HepG2 (cell line): ENCODE measurements around the gene MFF. TPM values are rescaled to one million over a fixed set of nuclear protein-coding genes. Genes with fewer than 3 reads are reported as not detected.

Experiments
- ATAC-seq: fragments of 200-7000 bp; cut with Tn5 transposase; 3 replicates; pipeline ENCODE4 v1.9.1; 2020; ENCODE audit warnings: mild to moderate bottlenecking, moderate library complexity
- BruUV-seq: library from RNA; stranded (reverse); fragments of 400-500 nt; replicated peaks from 2 replicates; lab custom pipeline; 2021; lab: Mats Ljungman, UMichigan
- CTCF ChIA-PET: fragments of 300-600 bp; formaldehyde crosslinking; extraction: SDS; loops from one replicate; lab custom pipeline; 2021; ENCODE audit warnings: low total read pairs, inconsistent platforms, low intra/inter-chr PET ratio; lab: Yijun Ruan, JAX
- POLR2A ChIA-PET: fragments of 350-600 bp; sonication (Branson Sonifier 250); formaldehyde crosslinking; loops from one replicate; lab custom pipeline; 2020; ENCODE audit warnings: antibody characterized with exemption, inconsistent platforms; lab: Yijun Ruan, JAX
- DNase-seq: peaks from one replicate; pipeline ENCODE4 v3.0.0-alpha.2; 2015; ENCODE audit warnings: low spot score
- FAIRE-seq: peaks from 3 replicates; lab custom pipeline; 2011; peaks lifted over from hg19 to GRCh38; lab: Jason Lieb, UNC
- H2AFZ ChIP-seq: one replicate; pipeline ENCODE4 v1.6.1; 2011; ENCODE audit warnings: low read length, inconsistent platforms
- H3K27ac ChIP-seq: fragments of 300-600 bp; 3 replicates; pipeline ENCODE4 v1.8.0; 2011; ENCODE audit warnings: mixed run types, mild to moderate bottlenecking, mixed read lengths, low read length, inconsistent platforms; ENCODE audit not compliant: insufficient read depth; ENCODE audit errors: extremely low read length
- H3K27me3 ChIP-seq, 2 experiments: fragments of 200-600 bp in 1 of 2; 2 replicates in 1 of 2; 3 replicates in 1 of 2; pipeline versions ENCODE4 v1.6.0 to v1.8.0; 2011; ENCODE audit warnings: low read length in 2 of 2, mild to moderate bottlenecking in 2 of 2, moderate library complexity in 2 of 2, inconsistent platforms in 1 of 2; ENCODE audit not compliant: insufficient read depth in 2 of 2, control insufficient read depth in 1 of 2
- H3K36me3 ChIP-seq, 2 experiments: fragments of 200-600 bp in 1 of 2; replicated peaks in 1 of 2; 2 replicates in 1 of 2; 3 replicates in 1 of 2; pipeline versions ENCODE4 v1.5.1 to v1.8.0; 2011; ENCODE audit warnings: low read length in 2 of 2, inconsistent platforms in 1 of 2; ENCODE audit not compliant: insufficient read depth in 2 of 2, control insufficient read depth in 1 of 2
- H3K4me1 ChIP-seq: 2 replicates; pipeline ENCODE4 v1.5.1; 2012; ENCODE audit warnings: low read length, inconsistent platforms; ENCODE audit not compliant: insufficient read depth
- H3K4me2 ChIP-seq: 2 replicates; pipeline ENCODE4 v1.6.0; 2011; ENCODE audit warnings: low read depth, low read length, inconsistent platforms
- H3K4me3 ChIP-seq, 3 experiments: fragments of 200-600 bp in 1 of 3; sonication (generic), shearing (Covaris generic) in 1 of 3; replicated peaks in 1 of 3; 2 replicates each; pipeline ENCODE4 v1.5.1; 2011 to 2016; ENCODE audit warnings: low read length in 3 of 3, inconsistent platforms in 2 of 3, low read depth in 2 of 3, mild to moderate bottlenecking in 2 of 3, control low read depth in 1 of 3, mixed read lengths in 1 of 3; ENCODE audit not compliant: insufficient read depth in 1 of 3
- H3K79me2 ChIP-seq: one replicate; pipeline ENCODE4 v1.6.1; 2011; ENCODE audit warnings: low read length, inconsistent platforms; ENCODE audit not compliant: insufficient read depth
- H3K9ac ChIP-seq: 2 replicates; pipeline ENCODE4 v1.6.0; 2011; ENCODE audit warnings: mild to moderate bottlenecking, low read depth, low read length, inconsistent platforms; ENCODE audit not compliant: insufficient read depth
- H3K9me3 ChIP-seq: 2 replicates; pipeline ENCODE4 v1.5.1; 2012; ENCODE audit warnings: mild to moderate bottlenecking, low read length
- H4K20me1 ChIP-seq: 2 replicates; pipeline ENCODE4 v1.6.0; 2011; ENCODE audit warnings: inconsistent platforms, mild to moderate bottlenecking, low read length, moderate library complexity; ENCODE audit not compliant: insufficient read depth
- CEBPB ChIP-seq: IDR thresholded peaks from 2 replicates; pipeline ENCODE4 v1.6.1; 2011; ENCODE audit warnings: low read depth, low read length, improper control_type of control experiment, borderline replicate concordance
- SNRNP70 ChIP-seq: fragments of 200-400 bp; formaldehyde crosslinking; IDR thresholded peaks from 2 replicates; pipeline ENCODE4 v1.6.1; 2017; ENCODE audit warnings: mild to moderate bottlenecking, low read depth, low read length, moderate library complexity
- ZNF431 ChIP-seq: sonication (generic); formaldehyde crosslinking; IDR thresholded peaks from 2 replicates; pipeline ENCODE4 v1.9.0; 2022; ENCODE audit warnings: missing genetic modification reagents, low read depth, mild to moderate bottlenecking, borderline replicate concordance
- WGBS: methylation state at CpG from one replicate; pipeline ENCODE4 v1.1.6; 2017; ENCODE audit warnings: low lambda C conversion rate; 5-methylcytosine and 5-hydroxymethylcytosine counted together
- in situ Hi-C: cut with HindIII; loops from 2 replicates; pipeline ENCODE4 v1.10.0; 2017; ENCODE audit warnings: low pct_unique_long_range_greater_than_20kb; ENCODE audit not compliant: extremely low pct_ligation_motif_present
- intact Hi-C: fragments of 100-400 bp; cut with micrococcal nuclease; formaldehyde crosslinking; loops from one replicate; pipeline ENCODE4 v1.10.0; 2022; ENCODE audit not compliant: unreplicated experiment
- polyA plus RNA-seq, 8 experiments: library from polyadenylated mRNA; depleted of rRNA in 3 of 8; stranded (reverse) in 7 of 8; unstranded in 1 of 8; fragments of >200 nt; fragmentation: Illumina TruSeq in 4 of 8; extraction: Trizol in 4 of 8; gene quantifications; 2 replicates each; pipeline versions ENCODE4 v1.2.1 to v1.2.3, GENCODE V29; 2011 to 2016; ENCODE audit warnings: low read depth in 4 of 8, missing spikeins in 1 of 8, mixed read lengths in 1 of 8; ENCODE audit not compliant: insufficient read depth in 1 of 8
- total RNA-seq, 5 experiments: library from RNA; depleted of rRNA; stranded (reverse); fragments of >200 nt; fragmentation: Illumina TruSeq; extraction: Trizol; gene quantifications; 2 replicates each; pipeline ENCODE4 v1.2.3, GENCODE V29; 2016; ENCODE audit warnings: low read depth in 1 of 5
- TF ChIP-seq, protein P1 (sequence below): sonication (generic); formaldehyde crosslinking; IDR thresholded peaks from 2 replicates; pipeline ENCODE4 v1.8.0; 2022; ENCODE audit warnings: missing genetic modification reagents, mild to moderate bottlenecking, inconsistent platforms, borderline replicate concordance
- TF ChIP-seq, protein P2 (sequence below): fragments of 450-650 bp; IDR thresholded peaks from 2 replicates; pipeline ENCODE4 v1.6.1; 2017
- TF ChIP-seq, protein P3 (sequence below): IDR thresholded peaks from 2 replicates; pipeline ENCODE4 v1.6.1; 2012; ENCODE audit warnings: low read depth, low read length, improper control_type of control experiment

MFF gene
- total and polyA plus RNA-seq, 2 of the 13 experiments (the other 11 are each of a cell fraction or from before 2014, with no cell fraction given): 81.9 to 156 TPM

DNA sequence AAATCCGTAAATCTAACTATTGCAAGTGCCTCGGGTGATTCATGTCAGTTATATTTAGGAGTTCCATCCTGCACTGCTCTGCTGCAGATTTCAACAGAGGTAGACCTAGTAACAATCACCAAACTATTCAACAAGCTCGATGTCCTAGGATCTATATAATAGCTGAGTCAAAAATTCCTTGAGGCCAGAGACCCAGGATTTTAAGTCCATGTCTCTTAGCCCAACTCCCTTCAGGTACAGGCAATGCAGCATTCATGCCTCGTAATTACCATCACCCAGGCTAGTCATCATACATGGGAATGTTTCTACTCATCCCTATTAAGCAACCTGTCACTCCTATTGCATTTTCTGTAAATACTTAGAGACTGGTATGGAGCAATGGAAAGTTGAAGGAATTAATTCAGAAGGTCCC lies 53.3 kb downstream of the MFF start:
- no peak overlapping the region for H3K9ac ChIP-seq
- H3K27me3 ChIP-seq: 0 out of 5 replicates have a peak, but pooled peaks cover 0 to 4% of the 10 kb centered on the region in 2 experiments
- H4K20me1 ChIP-seq: no peaks in the 10 kb centered on the region
- no peaks in the 10 kb centered on the region for H3K4me1 ChIP-seq
- 23% methylated on average over 4 of the region's 4 CpGs for WGBS
- no peaks in the 10 kb centered on the region for H3K9me3 ChIP-seq
- no peak overlapping the region for H2AFZ ChIP-seq
- H3K4me3 ChIP-seq: no peak overlapping the region
- ChIA-PET CTCF (no interaction called here), POLR2A (no interaction called here)
- FAIRE-seq: no peak
- H3K79me2 ChIP-seq: no peaks in the 10 kb centered on the region
- H3K36me3 ChIP-seq: no peaks in the 10 kb centered on the region
- H3K27ac ChIP-seq: no peak overlapping the region
- no peak for DNase-seq
- no peak for ATAC-seq
- intact Hi-C loops: no loop called here
- in situ Hi-C loops: no loop called here
- no peak overlapping the region for H3K4me2 ChIP-seq
- BruUV-seq: no TSS peak
- TF ChIP-seq CEBPB: peak; percentile 27; the same call in 1 of the 2 replicates
- TF ChIP-seq, protein P1, sequence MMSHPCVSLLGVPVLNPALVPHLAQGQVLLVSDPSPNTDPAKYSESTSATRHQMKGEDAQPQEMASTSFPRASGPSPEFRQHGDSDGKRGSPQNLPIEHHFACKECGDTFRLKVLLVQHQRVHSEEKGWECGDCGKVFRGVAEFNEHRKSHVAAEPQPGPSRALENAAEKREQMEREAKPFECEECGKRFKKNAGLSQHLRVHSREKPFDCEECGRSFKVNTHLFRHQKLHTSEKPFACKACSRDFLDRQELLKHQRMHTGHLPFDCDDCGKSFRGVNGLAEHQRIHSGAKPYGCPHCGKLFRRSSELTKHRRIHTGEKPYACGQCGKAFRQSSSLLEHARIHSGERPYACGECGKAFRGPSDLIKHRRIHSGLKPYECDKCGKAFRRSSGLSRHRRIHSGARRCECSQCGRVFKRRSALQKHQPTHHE: no peak
- TF ChIP-seq, protein P2, sequence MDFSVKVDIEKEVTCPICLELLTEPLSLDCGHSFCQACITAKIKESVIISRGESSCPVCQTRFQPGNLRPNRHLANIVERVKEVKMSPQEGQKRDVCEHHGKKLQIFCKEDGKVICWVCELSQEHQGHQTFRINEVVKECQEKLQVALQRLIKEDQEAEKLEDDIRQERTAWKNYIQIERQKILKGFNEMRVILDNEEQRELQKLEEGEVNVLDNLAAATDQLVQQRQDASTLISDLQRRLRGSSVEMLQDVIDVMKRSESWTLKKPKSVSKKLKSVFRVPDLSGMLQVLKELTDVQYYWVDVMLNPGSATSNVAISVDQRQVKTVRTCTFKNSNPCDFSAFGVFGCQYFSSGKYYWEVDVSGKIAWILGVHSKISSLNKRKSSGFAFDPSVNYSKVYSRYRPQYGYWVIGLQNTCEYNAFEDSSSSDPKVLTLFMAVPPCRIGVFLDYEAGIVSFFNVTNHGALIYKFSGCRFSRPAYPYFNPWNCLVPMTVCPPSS: no peak
- TF ChIP-seq, protein P3, sequence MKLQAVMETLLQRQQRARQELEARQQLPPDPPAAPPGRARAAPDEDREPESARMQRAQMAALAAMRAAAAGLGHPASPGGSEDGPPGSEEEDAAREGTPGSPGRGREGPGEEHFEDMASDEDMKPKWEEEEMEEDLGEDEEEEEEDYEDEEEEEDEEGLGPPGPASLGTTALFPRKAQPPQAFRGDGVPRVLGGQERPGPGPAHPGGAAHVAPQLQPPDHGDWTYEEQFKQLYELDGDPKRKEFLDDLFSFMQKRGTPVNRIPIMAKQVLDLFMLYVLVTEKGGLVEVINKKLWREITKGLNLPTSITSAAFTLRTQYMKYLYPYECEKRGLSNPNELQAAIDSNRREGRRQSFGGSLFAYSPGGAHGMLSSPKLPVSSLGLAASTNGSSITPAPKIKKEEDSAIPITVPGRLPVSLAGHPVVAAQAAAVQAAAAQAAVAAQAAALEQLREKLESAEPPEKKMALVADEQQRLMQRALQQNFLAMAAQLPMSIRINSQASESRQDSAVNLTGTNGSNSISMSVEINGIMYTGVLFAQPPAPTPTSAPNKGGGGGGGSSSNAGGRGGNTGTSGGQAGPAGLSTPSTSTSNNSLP: no peak
- TF ChIP-seq ZNF431 (CRISPR knock-in tag): no peak
- no peak for TF ChIP-seq SNRNP70
